ENCODE results near the gene TSPAN11.

DNA sequence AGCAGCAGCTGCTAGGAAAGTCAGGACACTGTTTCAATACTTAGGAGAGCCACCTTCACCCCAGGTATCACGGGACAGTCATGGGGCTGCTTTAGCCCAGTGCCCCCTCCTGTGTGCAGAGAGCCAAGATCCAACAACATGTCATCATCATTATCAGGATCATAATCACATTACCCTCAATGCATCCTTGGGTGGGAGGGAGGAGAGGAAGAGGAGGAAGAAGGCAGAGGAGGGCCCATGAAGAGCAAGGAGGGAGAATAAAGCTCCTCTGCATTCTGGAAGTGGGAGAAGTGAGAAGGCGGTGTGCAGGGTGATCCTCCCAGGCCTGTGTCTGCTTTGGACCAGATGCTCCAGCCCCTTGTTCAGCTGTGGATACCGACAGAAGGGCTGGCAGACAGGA lies 64.2 kb downstream of the TSPAN11 start:
- TF ChIP-seq, protein P1, sequence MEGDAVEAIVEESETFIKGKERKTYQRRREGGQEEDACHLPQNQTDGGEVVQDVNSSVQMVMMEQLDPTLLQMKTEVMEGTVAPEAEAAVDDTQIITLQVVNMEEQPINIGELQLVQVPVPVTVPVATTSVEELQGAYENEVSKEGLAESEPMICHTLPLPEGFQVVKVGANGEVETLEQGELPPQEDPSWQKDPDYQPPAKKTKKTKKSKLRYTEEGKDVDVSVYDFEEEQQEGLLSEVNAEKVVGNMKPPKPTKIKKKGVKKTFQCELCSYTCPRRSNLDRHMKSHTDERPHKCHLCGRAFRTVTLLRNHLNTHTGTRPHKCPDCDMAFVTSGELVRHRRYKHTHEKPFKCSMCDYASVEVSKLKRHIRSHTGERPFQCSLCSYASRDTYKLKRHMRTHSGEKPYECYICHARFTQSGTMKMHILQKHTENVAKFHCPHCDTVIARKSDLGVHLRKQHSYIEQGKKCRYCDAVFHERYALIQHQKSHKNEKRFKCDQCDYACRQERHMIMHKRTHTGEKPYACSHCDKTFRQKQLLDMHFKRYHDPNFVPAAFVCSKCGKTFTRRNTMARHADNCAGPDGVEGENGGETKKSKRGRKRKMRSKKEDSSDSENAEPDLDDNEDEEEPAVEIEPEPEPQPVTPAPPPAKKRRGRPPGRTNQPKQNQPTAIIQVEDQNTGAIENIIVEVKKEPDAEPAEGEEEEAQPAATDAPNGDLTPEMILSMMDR (IDR thresholded peaks at IDR 0.05; ENCODE audit: insufficient read depth, low read length, poor library complexity, severe bottlenecking) = no peak
- TF ChIP-seq EZH2phosphoT487 (conservative IDR thresholded peaks at IDR 0.05; ENCODE audit: low read length) = no peak

Measured in SU-DHL-6 (cell line).